RWPE2 (cell line): Measurements from ENCODE around the gene NT5C3A.

Experiments
- ATAC-seq: fragments of 200-7000 bp; cut with Tn5 transposase; 3 replicates; pipeline ENCODE4 v1.9.1; 2021; ENCODE audit warnings: low read depth
- DNase-seq: peaks from one replicate; pipeline ENCODE4 v3.0.0-alpha.2; 2020; ENCODE audit warnings: low spot score
- H3K27ac ChIP-seq: fragments of 450-650 bp; 2 replicates; pipeline ENCODE4 v1.5.1; 2017; ENCODE audit warnings: mild to moderate bottlenecking; ENCODE audit not compliant: poor library complexity, severe bottlenecking
- H3K27me3 ChIP-seq: fragments of 250-450 bp; sonication (Bioruptor Pico); 2 replicates; pipeline ENCODE4 v1.5.1; 2021; ENCODE audit warnings: mild to moderate bottlenecking, moderate library complexity; ENCODE audit not compliant: insufficient read depth, poor library complexity, severe bottlenecking
- H3K36me3 ChIP-seq: fragments of 250-450 bp; sonication (Bioruptor Pico); 2 replicates; pipeline ENCODE4 v1.5.1; 2020; ENCODE audit warnings: low read depth, mild to moderate bottlenecking, moderate library complexity
- H3K4me1 ChIP-seq: fragments of 250-450 bp; sonication (Bioruptor Pico); 2 replicates; pipeline ENCODE4 v1.5.1; 2021; ENCODE audit warnings: mild to moderate bottlenecking, moderate library complexity; ENCODE audit not compliant: insufficient read depth, poor library complexity, severe bottlenecking
- H3K4me3 ChIP-seq: fragments of 250-450 bp; sonication (Bioruptor Pico); 2 replicates; pipeline ENCODE4 v1.5.1; 2021; ENCODE audit warnings: mild to moderate bottlenecking, moderate library complexity; ENCODE audit not compliant: severe bottlenecking
- H3K9me3 ChIP-seq: fragments of 250-450 bp; sonication (Bioruptor Pico); 2 replicates; pipeline ENCODE4 v1.5.1; 2021; ENCODE audit warnings: mild to moderate bottlenecking, moderate library complexity; ENCODE audit not compliant: severe bottlenecking
- CTCF ChIP-seq: fragments of 450-650 bp; IDR thresholded peaks from one replicate; pipeline ENCODE4 v1.5.1; 2017; ENCODE audit warnings: mild to moderate bottlenecking, moderate library complexity; ENCODE audit not compliant: poor library complexity, severe bottlenecking

NT5C3A gene

GRCh38 chr7:33076737-33077136 lies 14.2 kb upstream of the NT5C3A start:
- no peaks in the 10 kb centered on the region for H3K9me3 ChIP-seq

GRCh38 chr7:33075818-33076518 lies 13.4 kb upstream of the NT5C3A start:
- no peak overlapping the region for H3K4me3 ChIP-seq
- H3K4me1 ChIP-seq: no peaks in the 10 kb centered on the region
- no peaks in the 10 kb centered on the region for H3K36me3 ChIP-seq
- H3K9me3 ChIP-seq: no peaks in the 10 kb centered on the region
- no peaks in the 10 kb centered on the region for H3K27me3 ChIP-seq
- no peak for ATAC-seq
- H3K27ac ChIP-seq: no peak overlapping the region
- DNase-seq: no peak
- TF ChIP-seq CTCF: no peak

More at GRCh38 chr7:33076737-33077136, 14.2 kb upstream of the NT5C3A start:
- Histone ChIP-seq H3K27me3 (no peaks in the 10 kb centered on the region), H3K36me3 (no peaks in the 10 kb centered on the region), H3K4me1 (no peaks in the 10 kb centered on the region), H3K4me3 (no peak overlapping the region), H3K27ac (no peak overlapping the region)
- no peak for TF ChIP-seq CTCF
- ATAC-seq (no peak), DNase-seq (no peak)

GRCh38 chr7:33073243-33073642 lies 10.7 kb upstream of the NT5C3A start:
- TF ChIP-seq CTCF: no peak

GRCh38 chr7:33072471-33072870 lies 9.9 kb upstream of the NT5C3A start:
- no peaks in the 10 kb centered on the region for H3K27me3 ChIP-seq
- DNase-seq: no peak
- no peak overlapping the region for H3K4me3 ChIP-seq
- ATAC-seq: peak; percentile 48; the same call in 2 of the 3 replicates
- no peak overlapping the region for H3K27ac ChIP-seq
- peaks cover 3% of the 10 kb centered on the region for H3K9me3 ChIP-seq
- TF ChIP-seq CTCF: no peak
- no peaks in the 10 kb centered on the region for H3K36me3 ChIP-seq
- H3K4me1 ChIP-seq: no peaks in the 10 kb centered on the region

More at GRCh38 chr7:33073243-33073642, 10.7 kb upstream of the NT5C3A start:
- Histone ChIP-seq H3K27ac (no peak overlapping the region), H3K36me3 (no peaks in the 10 kb centered on the region), H3K4me1 (no peaks in the 10 kb centered on the region), H3K9me3 (peaks cover 3% of the 10 kb centered on the region), H3K4me3 (no peak overlapping the region), H3K27me3 (no peaks in the 10 kb centered on the region)
- ATAC-seq: no peak
- DNase-seq: no peak

- no peak overlapping the region for H3K4me3 ChIP-seq
These were observed 8.3 kb upstream of the NT5C3A start for GRCh38 chr7:33070831-33071230.

More at GRCh38 chr7:33070831-33071230, 8.3 kb upstream of the NT5C3A start:
- H3K9me3 ChIP-seq: peaks cover 3% of the 10 kb centered on the region
- no peaks in the 10 kb centered on the region for H3K4me1 ChIP-seq
- no peaks in the 10 kb centered on the region for H3K36me3 ChIP-seq
- no peak for TF ChIP-seq CTCF
- ATAC-seq (no peak), DNase-seq (no peak)
- no peaks in the 10 kb centered on the region for H3K27me3 ChIP-seq
- no peak overlapping the region for H3K27ac ChIP-seq
